ENCODE results near the gene UBALD2. TPM values are rescaled to one million over a fixed set of nuclear protein-coding genes. Genes with fewer than 3 reads are reported as not detected.

The UBALD2 gene
- total RNA-seq, 1 experiment from 2014 or later, result 109 TPM

GRCh38 chr17:76312735-76313134 lies 47.6 kb downstream of the UBALD2 start:
- no TSS peak for BruUV-seq (replicated peaks)
- Mint-ChIP-seq H3K4me1 (ENCODE audit: insufficient read depth, unreplicated experiment) (no peaks in the 10 kb centered on the region), H3K27ac (ENCODE audit: low read depth, unreplicated experiment) (no peak overlapping the region), H3K36me3 (ENCODE audit: insufficient read depth, unreplicated experiment) (peaks cover 47% of the 10 kb centered on the region), H3K9me3 (ENCODE audit: unreplicated experiment) (no peaks in the 10 kb centered on the region), H3K4me3 (ENCODE audit: unreplicated experiment) (no peak overlapping the region), H3K27me3 (ENCODE audit: insufficient read depth, unreplicated experiment) (no peaks in the 10 kb centered on the region)
- ChIA-PET POLR2A (interaction anchor here (0.6 to 1.6 kb wide), 2 partner anchors 41 to 409 kb away, joined by 3 to 4 read pairs; partner anchors contain the start of gene PRPSAP1), CTCF (interaction anchor here (0.6 to 0.9 kb wide), 2 partner anchors 33 to 407 kb away, joined by 3 read pairs; no protein-coding TSS in a partner anchor)
- no peak for DNase-seq (ENCODE audit: unreplicated experiment)
- TF ChIP-seq CTCF (IDR thresholded peaks at IDR 0.05; ENCODE audit: unreplicated experiment), result no peak
- intact Hi-C loops (cut with micrococcal nuclease), result no loop called here

- BruUV-seq (replicated peaks), result no TSS peak
- peaks cover 50% of the 10 kb centered on the region for H3K36me3 Mint-ChIP-seq (ENCODE audit: insufficient read depth, unreplicated experiment)
- intact Hi-C loops (cut with micrococcal nuclease), result no loop called here
- DNase-seq (ENCODE audit: unreplicated experiment), result no peak
- no peak for TF ChIP-seq CTCF (IDR thresholded peaks at IDR 0.05; ENCODE audit: unreplicated experiment)
- ChIA-PET CTCF (interaction anchor here (0.6 to 1.8 kb wide), 2 partner anchors 56 to 84 kb away, joined by 5 to 6 read pairs; no protein-coding TSS in a partner anchor), POLR2A (interaction anchor here (1.6 kb wide), 1 partner anchor 39 kb away, joined by 4 read pairs; the partner anchor contains the start of gene PRPSAP1)
- H3K4me1 Mint-ChIP-seq (ENCODE audit: insufficient read depth, unreplicated experiment), result no peaks in the 10 kb centered on the region
- no peak overlapping the region for H3K27ac Mint-ChIP-seq (ENCODE audit: low read depth, unreplicated experiment)
- H3K27me3 Mint-ChIP-seq (ENCODE audit: insufficient read depth, unreplicated experiment), result no peaks in the 10 kb centered on the region
- H3K4me3 Mint-ChIP-seq (ENCODE audit: unreplicated experiment), result no peak overlapping the region
- no peaks in the 10 kb centered on the region for H3K9me3 Mint-ChIP-seq (ENCODE audit: unreplicated experiment)
Measured at GRCh38 chr17:76314392-76315227, 49.5 kb downstream of the UBALD2 start.

GRCh38 chr17:76317535-76317934 lies 52.4 kb downstream of the UBALD2 start:
- no TSS peak for BruUV-seq (replicated peaks)
- H3K9me3 Mint-ChIP-seq (ENCODE audit: unreplicated experiment), result no peaks in the 10 kb centered on the region

More at GRCh38 chr17:76317535-76317934, 52.4 kb downstream of the UBALD2 start:
- H3K4me1 Mint-ChIP-seq (ENCODE audit: insufficient read depth, unreplicated experiment), result no peaks in the 10 kb centered on the region
- intact Hi-C loops (cut with micrococcal nuclease), result no loop called here
- no peak overlapping the region for H3K27ac Mint-ChIP-seq (ENCODE audit: low read depth, unreplicated experiment)
- peaks cover 49% of the 10 kb centered on the region for H3K36me3 Mint-ChIP-seq (ENCODE audit: insufficient read depth, unreplicated experiment)
- POLR2A ChIA-PET, result interaction anchor here (1.6 kb wide), 1 partner anchor 14 kb away, joined by 4 read pairs; no protein-coding TSS in a partner anchor
- no peaks in the 10 kb centered on the region for H3K27me3 Mint-ChIP-seq (ENCODE audit: insufficient read depth, unreplicated experiment)
- CTCF ChIA-PET, result interaction anchor here (1.2 to 1.5 kb wide), 2 partner anchors 19 to 81 kb away, joined by 3 to 7 read pairs; no protein-coding TSS in a partner anchor
- DNase-seq (ENCODE audit: unreplicated experiment), result no peak
- H3K4me3 Mint-ChIP-seq (ENCODE audit: unreplicated experiment), result no peak overlapping the region
- TF ChIP-seq CTCF (IDR thresholded peaks at IDR 0.05; ENCODE audit: unreplicated experiment), result no peak
